ENCODE results near the gene WDR18. TPM values are rescaled to one million over a fixed set of nuclear protein-coding genes. Genes with fewer than 3 reads are reported as not detected.

Gene WDR18
- total and polyA plus RNA-seq, 2 of the 8 experiments (the other 6 are each of a cell fraction or from before 2014, with no cell fraction given): 87.7 to 177 TPM

DNA sequence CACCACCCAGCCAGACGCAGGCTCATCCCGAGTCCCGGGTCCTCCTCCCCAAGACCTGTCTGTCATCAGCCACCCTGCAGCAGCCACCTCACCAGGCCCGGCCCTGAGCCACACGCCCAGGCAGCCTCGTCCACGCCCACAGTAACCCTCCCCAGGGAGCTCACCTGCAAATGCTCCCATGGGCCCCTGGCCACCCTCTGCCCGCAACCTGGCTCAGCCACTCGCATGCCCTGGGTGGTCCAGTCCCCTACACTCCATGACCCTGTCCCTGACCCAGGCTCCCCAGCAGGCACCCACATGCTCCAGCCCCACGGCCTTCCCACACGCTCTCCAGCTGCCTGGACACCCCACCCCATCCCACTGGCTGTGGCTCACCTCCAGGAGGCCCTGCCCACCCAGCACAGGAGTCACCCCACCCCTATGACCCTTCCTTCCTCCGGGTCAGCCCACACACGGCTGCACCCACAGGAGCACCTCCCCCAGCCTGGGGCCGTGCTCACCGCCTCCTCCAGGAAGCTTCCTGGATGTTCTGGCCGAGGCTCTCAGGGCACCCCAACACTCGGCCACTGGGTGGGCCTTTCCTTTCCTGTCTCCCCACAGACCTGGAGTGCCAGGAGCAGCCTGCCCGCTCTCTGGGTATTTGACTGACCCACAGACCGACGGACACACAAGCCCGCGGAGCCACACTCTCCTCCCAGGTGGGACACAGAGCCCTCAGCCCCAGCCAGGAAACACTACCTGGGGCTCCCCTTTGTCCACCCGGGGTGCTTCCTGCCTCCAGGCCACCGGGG, 33.2 kb downstream of the WDR18 start (continued):
- TF ChIP-seq MAX (IDR thresholded peaks at IDR 0.05) (no peak), CHD2 (IDR thresholded peaks at IDR 0.05; ENCODE audit: low read length) (no peak), EGR1 (IDR thresholded peaks at IDR 0.05; ENCODE audit: borderline replicate concordance, low read depth, low read length) (no peak), SIN3A (conservative IDR thresholded peaks at IDR 0.05 in 1 of 2, IDR thresholded peaks at IDR 0.05 in 1 of 2; ENCODE audit: low read depth in 1 of 2, low read length in 2 of 2) (no peak), POU5F1 (IDR thresholded peaks at IDR 0.05; ENCODE audit: low read depth, low read length) (no peak), RBBP5 (IDR thresholded peaks at IDR 0.05; ENCODE audit: borderline replicate concordance, low read depth, low read length) (no peak), E2F6 (IDR thresholded peaks at IDR 0.05) (no peak)
- TF ChIP-seq, protein P1, sequence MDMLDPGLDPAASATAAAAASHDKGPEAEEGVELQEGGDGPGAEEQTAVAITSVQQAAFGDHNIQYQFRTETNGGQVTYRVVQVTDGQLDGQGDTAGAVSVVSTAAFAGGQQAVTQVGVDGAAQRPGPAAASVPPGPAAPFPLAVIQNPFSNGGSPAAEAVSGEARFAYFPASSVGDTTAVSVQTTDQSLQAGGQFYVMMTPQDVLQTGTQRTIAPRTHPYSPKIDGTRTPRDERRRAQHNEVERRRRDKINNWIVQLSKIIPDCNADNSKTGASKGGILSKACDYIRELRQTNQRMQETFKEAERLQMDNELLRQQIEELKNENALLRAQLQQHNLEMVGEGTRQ (IDR thresholded peaks at IDR 0.05; ENCODE audit: low read length): no peak

Data from H1 (cell line).